ENCODE data around the gene BAIAP3.
A peak's percentile ranks its signal among the peaks of the same experiment; 100 is the strongest.

Gene BAIAP3

DNA sequence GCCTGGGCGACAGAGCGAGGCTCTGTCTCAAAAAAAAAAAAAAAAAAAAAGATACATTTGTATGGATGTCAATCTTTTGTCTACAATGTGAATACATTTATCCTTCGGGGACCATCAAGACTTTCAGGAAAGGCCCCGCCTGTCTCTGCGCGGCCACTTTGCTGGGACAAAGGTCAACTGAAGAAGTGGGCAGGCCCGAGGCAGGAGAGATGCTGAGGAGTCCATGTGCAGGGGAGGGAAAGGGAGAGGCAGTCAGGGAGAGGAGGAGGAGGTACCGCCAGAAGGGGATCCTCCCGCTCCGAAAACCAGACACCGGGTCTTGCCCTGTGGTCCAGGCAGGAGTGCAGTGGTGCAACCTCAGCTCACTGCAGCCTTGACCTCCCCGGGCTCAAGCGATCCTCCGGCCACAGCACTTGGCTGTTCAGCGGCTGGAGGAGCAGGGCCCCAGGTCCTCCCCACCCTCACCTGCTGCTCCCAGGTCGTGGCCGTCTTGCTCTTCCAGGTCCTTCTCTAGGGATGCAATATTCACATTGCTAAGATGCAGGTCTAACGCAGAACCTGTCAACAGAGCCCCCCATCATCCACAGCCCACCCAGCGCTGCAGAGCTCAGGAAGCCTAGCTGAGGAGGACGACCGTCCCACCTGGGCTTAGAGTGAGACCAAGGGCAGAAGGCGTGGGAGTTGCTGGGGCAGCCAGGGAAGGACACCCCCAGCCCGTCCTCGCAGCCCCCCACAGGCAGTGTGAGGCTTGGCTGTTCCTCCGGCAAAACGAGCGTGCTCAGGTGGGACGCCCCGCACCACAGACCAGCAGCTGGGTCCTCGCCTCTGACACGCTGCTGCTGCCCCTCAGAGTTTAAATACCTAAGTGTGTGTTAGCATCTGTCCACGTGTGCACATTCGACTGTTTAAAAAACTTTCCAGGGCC is 37.9 kb downstream of the BAIAP3 start:
- no peak for DNase-seq (ENCODE audit: low read depth)

DNA sequence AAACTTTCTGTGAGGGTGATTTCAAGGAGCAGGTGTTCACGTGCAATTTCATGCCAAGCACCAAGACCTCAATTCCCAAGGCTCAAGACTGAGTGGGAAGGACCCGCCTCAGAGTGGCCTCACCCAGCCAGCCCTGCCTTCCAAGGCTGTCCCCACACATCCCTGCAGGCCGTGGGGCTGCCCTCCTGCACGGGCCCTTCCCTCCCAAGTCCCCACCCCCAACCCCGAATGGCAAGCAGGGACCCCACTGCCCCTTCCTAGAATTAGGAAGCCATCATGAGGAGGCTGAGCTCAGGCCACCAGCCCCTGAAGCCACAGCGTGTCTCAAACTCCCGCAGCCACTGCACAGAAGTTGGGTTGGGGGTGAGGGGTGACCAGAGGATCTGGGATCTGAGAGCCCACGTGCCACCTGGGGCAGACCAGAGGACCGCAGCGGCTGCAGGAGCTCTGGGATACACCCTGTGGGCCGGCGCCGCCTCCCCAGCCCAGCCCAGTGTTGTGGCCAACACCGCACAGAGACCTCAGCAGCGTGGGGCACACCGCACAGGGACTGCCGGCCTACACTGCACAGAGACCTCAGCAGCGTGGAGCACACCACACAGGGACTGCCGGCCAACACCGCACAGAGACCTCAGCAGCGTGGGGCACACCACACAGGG is 39.0 kb downstream of the BAIAP3 start:
- DNase-seq (ENCODE audit: low read depth): no peak

DNA sequence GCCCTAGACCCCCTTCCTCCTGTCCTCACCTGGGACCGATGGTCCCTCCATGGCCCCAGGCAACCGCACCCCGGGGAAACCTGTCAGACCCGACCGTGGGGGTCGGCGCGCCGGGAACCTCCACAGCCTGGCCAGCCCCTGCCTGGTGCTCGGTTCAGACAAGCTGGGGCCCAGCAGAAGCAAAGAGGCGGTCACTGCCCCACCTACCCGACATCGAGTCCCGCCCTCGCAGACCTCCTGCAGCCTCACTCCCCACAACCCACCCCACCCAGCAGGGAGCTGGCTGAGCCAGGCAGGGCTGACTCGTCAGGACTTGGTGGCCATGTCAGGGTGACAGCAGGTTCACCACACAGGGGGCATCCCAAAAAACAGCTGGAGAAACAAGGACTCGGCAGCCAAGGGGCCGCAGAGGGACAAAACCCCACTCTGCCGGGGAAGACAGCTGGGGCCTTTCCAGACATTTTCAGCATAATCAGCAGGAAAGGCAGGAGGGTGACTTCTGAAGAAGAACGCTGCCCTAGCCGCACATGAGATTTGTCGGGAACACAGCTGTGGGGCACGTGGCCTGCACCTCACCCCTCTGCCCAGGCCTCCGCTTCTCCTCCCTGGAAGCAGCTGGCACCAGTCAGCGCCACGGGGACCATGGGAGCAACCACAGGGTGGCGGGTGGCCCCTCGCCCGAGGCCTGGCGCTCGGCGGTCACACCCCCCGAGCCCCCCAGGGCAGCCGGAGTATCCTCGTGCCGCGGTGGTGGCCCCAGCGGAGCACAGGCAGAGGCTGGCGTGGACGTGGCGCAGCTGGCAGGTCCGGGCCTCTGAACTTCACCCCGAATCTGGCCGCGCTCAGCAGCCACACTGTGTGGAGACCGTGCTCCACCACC is 41.2 kb downstream of the BAIAP3 start:
- DNase-seq (ENCODE audit: low read depth): no peak

DNA sequence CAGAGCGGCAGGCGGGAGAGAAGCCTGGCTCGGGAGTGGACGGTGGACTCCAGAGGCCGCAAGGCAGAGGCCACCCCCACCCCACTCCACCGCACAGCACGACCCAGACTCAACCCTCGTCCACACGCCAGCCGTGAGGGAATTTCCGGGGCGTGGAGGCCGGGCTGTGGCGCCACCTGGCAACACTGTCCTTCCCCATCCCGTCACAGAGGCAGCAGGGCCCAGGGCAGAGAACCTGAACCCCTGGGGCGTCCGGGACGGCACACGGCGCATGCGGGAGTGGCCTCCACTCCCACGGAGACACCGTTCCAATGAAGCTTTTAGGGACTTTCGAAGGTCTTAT is 41.8 kb downstream of the BAIAP3 start:
- no peak for DNase-seq (ENCODE audit: low read depth)

DNA sequence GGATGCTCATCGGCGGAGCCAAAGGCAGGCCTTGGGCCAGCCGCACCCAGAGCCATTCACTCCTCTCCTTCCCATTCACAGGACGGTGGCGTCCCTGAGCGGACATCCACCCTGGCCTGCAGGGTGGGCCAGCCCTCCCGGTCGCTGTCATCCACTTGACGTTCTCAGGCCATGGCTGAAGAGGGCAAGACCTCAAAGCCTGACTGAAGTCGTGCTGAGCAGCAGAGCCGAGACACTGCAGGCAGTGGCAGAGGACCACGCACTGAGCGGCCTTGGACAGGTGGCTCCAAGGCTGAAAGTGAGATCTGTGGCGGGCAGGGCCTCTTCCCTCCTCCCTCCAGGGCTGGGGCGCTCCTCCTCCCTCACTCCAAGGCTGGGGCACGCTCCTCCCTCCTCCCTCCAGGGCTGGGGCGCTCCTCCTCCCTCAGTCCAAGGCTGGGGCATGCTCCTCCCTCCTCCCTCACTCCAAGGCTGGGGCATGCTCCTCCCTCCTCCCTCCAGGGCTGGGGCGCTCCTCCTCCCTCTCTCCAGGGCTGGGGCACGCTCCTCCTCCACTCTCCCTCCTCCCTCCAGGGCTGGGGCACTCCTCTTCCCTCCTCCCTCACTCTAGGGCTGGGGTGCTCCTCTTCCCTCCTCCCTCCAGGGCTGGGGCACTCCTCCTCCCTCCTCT is 42.4 kb downstream of the BAIAP3 start:
- no peak for DNase-seq (ENCODE audit: low read depth)

DNA sequence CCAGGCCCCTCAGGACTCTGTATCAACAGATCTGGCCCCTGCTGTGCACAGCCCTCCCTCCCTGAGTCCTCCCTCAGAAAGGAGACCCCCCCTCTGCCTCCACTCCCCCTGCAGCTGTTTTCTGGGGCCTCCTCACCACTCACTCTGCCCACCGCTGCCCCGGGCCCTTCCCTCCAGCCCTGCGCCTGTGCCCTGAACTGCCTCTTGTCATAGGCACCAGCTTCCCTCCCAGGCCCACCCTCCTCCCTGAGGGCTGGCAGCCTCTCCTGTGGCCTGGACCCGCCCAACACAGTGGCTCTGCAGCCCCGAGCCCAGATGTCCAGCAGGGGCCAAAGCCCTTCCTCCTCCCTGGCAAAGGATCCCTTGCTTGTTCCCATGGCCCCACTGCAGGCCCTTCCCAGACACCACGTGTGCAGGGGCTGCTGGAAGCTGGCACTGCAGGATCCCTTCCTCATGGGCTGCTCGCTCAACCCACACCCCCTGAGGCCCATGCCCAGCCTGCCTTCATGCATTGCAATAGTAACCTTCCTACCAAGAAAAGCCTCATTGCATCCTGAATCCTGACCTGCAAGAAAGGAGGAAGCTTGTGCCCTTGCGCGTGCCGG is 44.1 kb downstream of the BAIAP3 start:
- no peak for DNase-seq (ENCODE audit: low read depth)

DNA sequence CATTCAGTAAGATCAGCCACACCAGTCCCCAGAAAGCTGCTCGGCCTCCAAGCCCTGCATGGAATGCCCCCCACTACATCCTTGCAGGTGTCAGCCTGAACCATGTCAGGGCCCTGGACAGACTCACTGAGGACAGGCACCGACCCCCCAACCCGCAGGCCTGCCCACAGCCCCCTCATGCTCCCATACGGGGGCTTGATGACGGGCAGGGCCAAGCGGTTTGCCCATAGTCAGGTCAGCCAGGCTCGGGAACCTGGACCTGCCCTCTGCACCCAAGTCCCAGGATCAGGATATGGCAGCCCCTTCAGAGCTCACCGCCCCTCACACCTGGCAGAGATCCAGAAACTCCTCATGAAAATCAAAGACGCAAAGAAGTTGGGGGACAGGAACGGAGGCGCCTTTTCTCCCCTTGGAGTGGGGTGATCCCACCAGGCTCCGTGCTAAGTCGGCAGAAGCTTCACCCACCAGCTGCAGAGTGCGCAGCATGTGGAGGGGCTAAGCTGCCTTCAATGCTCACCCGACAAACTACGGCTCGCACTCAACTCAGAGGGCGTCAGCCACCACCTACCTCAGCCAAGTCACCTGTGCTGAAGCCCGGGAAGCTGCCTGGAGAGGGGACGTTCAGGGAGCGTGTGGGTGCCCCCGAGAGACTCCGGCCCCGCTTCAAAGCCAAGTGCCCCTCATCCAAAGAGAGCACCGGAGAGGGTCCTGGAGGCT is 44.8 kb downstream of the BAIAP3 start:
- DNase-seq (ENCODE audit: low read depth): no peak

DNA sequence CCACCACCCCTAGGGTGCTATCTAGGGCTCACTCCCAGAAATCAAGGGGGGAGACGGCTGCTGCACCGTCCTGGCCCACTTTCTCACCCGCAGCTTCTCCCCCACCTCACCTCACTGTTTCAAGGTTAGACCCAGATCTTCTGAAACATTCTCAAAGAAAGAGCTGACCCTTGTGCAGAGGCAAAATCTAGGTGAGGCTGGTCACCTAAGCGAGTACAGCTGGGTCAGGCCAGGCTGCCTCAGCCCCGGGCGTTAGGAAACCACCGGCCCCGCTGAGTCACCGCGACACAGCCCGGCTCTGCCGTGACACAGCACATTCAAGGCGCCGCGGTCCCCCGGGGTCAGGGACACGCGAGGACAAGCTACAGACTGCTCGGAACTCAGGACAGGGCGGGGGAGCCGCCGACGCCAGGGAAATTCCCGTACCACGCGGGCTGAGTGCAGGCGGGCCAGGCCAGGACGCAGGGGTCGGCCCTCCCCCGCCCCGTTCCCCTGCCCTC is 45.4 kb downstream of the BAIAP3 start:
- peak; percentile 15 for DNase-seq (ENCODE audit: low read depth)

DNA sequence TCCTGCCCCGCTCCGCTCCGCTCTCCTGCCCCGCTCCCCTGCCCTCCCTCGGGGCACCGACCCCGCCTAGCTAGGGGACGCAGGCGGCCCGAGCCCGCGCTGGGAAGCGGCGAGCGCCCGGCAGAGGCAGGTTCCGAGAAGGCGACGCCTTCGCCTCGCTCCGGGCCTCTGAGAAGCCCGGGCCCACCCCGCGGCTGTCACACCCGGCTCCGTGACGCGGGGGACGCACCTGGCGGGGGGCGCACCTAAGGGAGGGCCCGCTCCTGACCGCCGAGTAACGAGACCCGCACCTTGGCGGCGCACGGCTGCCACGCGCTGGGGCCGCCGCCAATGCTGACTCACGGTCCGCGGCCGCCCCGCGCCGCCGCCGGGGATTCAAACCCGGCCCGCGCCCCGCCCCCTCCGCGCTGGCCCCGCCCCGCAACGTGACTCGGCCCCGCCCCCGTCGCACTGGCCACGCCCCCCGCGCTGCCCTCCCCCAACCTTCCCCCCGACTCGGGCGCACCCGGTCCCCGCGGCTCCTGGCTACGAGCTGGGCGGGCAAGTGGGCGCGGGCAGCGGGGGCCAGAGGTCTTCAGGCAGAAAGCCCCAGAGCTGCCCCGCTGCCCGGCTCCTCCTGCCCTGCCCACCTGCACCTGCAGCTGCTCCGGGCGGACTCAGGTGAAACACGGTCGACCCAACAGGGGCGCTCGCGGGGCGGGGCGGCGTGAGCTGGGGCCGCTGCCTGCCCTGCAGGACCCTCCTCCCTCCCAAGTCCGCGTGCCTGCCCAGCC is 46.0 kb downstream of the BAIAP3 start:
- DNase-seq (ENCODE audit: low read depth): no peak

DNA sequence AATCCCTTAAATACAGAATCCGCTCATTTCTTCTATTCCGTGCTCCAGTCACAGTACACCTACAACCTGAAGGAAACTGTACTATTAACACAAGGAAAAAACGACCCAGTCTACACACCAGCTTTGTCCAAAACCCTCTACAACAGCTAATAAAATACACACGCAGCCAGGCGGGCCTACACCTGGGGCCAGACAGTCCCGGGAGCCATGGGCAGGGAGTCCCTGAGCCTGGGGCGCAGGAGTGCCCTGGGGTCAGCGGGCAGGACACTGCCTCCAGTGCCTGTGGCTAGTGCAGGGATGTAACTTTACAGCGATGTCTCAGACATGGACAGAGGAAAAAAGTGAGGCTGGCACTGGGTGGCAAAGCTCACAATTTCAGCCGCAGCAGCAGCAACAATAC is 46.8 kb downstream of the BAIAP3 start:
- DNase-seq (ENCODE audit: low read depth): no peak

DNA sequence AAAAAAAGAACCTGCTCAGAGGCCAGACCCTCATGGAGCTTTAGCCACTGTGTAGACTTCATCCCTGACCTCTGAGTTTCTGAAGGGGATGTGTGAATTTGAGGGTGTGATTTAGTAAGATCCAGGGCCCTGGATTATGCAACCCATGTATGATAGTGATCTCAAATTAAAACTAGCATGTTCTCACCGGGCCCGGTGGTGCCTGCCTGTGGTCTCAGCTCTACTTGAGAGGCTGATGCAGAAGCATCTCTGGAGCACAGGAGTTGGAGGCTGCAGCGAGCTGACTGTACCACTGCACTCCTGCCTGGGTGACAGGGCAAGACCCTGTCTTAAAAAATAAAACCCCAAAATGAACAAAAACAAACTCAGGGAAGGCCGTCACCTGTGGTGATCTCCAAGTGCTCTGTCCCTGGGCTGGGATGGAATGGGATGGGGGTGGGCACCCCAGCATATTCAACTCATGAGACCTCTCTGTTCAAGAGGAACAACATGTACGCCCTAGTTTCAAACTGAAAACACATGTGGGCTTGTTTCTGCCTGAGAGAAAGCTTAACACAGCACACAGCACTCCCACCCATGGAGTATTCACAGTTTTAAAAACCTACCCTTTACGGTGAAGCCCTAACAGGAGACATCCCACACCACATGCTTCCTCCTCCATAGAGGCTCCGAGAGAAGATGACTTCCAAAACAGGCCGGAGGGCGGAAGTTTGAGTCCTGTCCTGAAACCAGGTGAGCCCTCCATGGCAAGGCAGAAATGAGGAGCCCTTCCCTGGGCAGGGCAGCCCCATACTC is 48.4 kb downstream of the BAIAP3 start:
- DNase-seq (ENCODE audit: low read depth): no peak

DNA sequence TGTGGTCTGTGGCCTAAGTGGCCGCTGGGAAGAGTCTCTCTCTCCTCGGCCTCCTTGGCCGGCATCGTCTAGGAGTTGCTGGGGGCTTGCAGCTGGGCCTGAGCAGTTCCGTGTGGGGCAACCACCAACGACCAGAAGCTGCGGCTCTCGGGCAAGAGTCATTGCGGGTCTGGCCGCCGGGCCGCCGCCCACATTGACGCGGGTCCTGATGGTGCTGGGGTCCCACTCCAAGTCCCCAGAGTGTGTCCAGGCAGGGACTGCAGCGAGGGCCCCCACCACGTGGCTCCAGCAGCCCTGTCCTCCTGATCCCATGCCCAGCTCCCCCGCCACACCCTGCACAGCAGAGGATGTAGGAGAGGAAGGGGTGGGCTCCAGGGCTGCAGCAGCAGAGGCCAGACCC is 50.1 kb downstream of the BAIAP3 start:
- no peak for DNase-seq (ENCODE audit: low read depth)

DNA sequence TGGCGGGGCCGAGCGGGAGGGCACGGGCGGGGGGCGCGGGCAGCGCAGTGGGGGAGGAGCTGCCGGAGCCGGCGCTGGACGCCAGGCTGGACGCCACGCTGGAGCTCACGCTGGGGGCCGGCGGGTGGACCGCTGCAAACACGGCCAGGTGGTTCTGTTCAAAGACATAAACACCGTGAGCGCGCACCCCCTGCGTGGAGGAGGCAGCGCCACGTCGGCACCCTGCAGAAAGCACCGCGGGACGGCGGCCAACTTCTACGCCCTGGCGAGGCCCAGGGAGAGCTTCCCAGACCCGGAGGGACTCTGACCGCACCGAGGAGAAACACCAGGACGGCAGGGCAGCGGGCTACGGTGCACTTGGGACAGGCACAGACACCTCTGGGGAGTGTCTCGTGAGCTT is 51.8 kb downstream of the BAIAP3 start:
- DNase-seq (ENCODE audit: low read depth): no peak

DNA sequence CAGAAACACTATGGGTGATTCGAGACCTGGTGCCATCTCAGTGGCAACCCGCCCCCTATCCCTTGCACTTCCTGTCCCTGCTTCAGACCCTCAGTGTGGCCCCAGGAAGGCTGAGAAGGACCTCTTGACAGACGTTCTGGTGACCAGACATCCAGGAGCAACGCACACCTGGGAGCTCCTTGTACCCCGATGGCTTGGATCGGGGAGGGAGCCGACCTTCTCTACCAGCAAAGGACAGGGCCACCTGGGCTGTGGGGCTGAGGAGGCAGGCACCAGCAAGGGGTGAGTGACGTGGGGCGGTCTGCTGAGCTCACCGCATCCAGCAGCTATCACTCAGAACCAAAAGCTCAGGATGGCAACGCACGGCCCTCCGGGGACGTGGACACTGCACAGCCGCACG is 53.9 kb downstream of the BAIAP3 start:
- no peak for DNase-seq (ENCODE audit: low read depth)

DNA sequence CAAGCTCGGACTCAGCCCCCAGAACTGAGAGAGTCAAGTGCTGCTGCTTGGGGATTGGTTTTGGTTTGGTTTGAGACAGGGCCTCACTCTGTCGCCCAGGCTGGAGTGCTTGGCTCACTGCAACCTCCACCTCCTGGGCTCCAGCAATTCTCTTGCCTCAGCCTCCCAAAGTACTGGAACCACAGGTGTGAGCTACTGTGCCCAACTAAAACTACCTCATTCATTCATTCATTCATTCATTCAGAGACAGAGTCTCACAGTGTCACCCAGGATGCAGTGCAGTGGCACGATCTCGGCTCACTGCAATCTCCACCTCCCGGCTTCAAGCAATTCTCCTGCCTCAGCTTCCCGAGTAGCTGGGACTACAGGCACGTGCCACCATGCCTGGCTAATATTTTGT is 56.3 kb downstream of the BAIAP3 start:
- no peak for DNase-seq (ENCODE audit: low read depth)

DNA sequence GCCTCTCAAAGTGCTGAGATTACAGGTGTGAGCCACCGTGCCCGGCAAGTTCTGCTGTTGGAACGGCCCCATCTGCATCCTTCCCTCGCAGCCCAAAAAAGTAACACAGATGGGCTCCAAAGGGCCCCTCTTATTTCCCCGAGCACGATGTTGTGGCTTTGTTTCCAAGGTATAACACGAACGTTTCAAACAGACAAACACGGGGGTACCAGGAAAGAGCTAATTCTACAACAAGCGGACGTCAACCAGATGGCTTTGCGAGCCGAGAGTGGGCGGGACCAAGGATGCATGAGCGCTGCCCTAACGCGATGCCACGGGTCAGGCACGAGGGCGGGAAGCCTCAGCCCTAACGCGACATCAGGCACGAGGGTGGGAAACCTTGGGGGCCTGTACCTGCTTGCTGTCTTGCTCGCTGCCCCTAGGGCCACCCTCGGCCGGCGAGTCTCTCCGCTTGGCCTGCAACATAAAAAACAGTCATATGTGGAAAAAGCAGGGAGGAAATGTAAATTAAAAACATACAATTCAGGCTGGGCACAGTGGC is 56.9 kb downstream of the BAIAP3 start:
- no peak for DNase-seq (ENCODE audit: low read depth)

DNA sequence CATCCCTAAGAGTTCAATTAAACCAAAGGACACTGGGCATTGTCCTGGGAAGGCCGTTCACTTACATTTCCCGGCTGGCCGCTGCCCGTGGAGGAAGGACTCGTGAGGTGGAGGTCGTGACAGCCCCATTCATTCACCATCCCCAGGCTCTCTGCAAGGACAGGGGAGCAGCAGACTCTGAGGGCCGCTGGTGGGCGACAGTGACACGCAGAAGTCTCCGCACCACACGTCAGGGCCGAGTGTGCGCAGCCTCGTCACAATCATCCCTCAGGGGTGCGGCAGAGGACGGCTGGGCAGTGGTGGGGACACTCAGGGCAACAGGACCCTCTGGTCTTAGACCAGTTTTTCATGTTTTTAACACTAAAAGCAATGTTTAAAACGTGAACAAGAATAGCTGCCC is 59.4 kb downstream of the BAIAP3 start:
- DNase-seq (ENCODE audit: low read depth): no peak

DNA sequence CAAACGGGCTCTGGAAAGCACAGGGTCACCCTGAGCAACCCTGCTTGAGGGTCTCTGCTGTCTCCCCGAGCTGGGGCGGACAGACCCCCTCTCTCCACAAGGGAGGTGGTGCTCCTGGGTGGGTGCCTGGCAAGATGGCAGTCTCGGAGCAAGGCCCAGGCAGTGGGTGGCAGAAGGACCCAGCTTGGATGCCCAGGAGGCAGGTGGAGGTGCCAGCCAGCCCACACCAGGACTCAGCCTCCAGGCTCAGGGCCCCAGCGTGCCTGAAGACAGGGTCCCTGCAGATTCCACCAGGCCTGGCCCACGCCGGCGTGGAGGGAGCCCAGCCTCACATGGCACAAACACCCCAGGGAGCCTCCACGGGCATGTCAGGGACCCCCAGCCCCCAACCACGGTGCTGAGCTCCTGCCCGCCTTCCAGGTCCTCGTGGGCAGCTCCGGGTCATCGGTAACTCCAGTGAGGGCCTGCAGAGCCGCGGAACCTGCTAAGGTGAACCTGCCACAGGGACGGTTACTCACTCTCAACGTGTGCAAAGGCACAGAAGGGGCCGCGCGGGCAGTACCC is 60.2 kb downstream of the BAIAP3 start:
- DNase-seq (ENCODE audit: low read depth): no peak

Data from non-pigmented ciliary epithelial cell (primary cell).